A549 (cell line): ENCODE measurements around the gene KLRC3. TPM values are rescaled to one million over a fixed set of nuclear protein-coding genes. Genes with fewer than 3 reads are reported as not detected.

Experiments
- polyA plus RNA-seq, 4 experiments: library from polyadenylated mRNA; depleted of rRNA in 3 of 4; stranded (reverse); fragments of >200 nt; fragmentation: RNase III in 1 of 4; extraction: RNeasy Plus Mini Kit Qiagen cat#74134 plus additional on column Dnase treatment in 1 of 4; gene quantifications; 2 replicates in 3 of 4; 3 replicates in 1 of 4; pipeline ENCODE4 v1.2.3, GENCODE V29; 2011 to 2017

Gene KLRC3
- polyA plus RNA-seq, 2 of the 4 experiments (the other 2 are of a cell fraction): 0.10 TPM; not detected in 1

Other genes with a start within 250 kb of the KLRC3 start
- 0.59 and 0.95 TPM in 2 replicates for gene OLR1, start 248.5 kb downstream of the KLRC3 start, polyA plus RNA-seq (2011; rRNA removed)
- gene OLR1, start 248.5 kb downstream of the KLRC3 start, polyA plus RNA-seq (2017; fragmentation: RNase III; extraction: RNeasy Plus Mini Kit Qiagen cat#74134 plus additional on column Dnase treatment): 0.44 to 0.92 TPM (median 0.81 TPM) in 3 replicates
- 0.08 and 0.39 TPM in 2 replicates for gene TMEM52B, start 241.6 kb downstream of the KLRC3 start, polyA plus RNA-seq (2011; rRNA removed)
- gene TMEM52B, start 241.6 kb downstream of the KLRC3 start, polyA plus RNA-seq (2017; fragmentation: RNase III; extraction: RNeasy Plus Mini Kit Qiagen cat#74134 plus additional on column Dnase treatment): 0.05 to 0.08 TPM (median 0.05 TPM) in 3 replicates
- 46.2 and 58.6 TPM in 2 replicates for gene GABARAPL1, start 207.7 kb downstream of the KLRC3 start, polyA plus RNA-seq (2011; rRNA removed)
- 28.7 to 37.8 TPM (median 35.9 TPM) in 3 replicates for gene GABARAPL1, start 207.7 kb downstream of the KLRC3 start, polyA plus RNA-seq (2017; fragmentation: RNase III; extraction: RNeasy Plus Mini Kit Qiagen cat#74134 plus additional on column Dnase treatment)
- gene KLRD1, start 112.7 kb downstream of the KLRC3 start, polyA plus RNA-seq (2011; rRNA removed): 0.01 TPM in 1 of 2 replicates, not detected in the other
- not detected in 3 replicates for gene KLRD1, start 112.7 kb downstream of the KLRC3 start, polyA plus RNA-seq (2017; fragmentation: RNase III; extraction: RNeasy Plus Mini Kit Qiagen cat#74134 plus additional on column Dnase treatment)
- not detected in 2 replicates for gene KLRK1, start 30.6 kb downstream of the KLRC3 start, polyA plus RNA-seq (2011; rRNA removed)
- gene KLRK1, start 30.6 kb downstream of the KLRC3 start, polyA plus RNA-seq (2017; fragmentation: RNase III; extraction: RNeasy Plus Mini Kit Qiagen cat#74134 plus additional on column Dnase treatment): not detected in 3 replicates
- not detected in 2 replicates for gene KLRC4, start 10.8 kb downstream of the KLRC3 start, polyA plus RNA-seq (2011; rRNA removed)
- gene KLRC4, start 10.8 kb downstream of the KLRC3 start, polyA plus RNA-seq (2017; fragmentation: RNase III; extraction: RNeasy Plus Mini Kit Qiagen cat#74134 plus additional on column Dnase treatment): not detected in 3 replicates
- 0.52 and 0.83 TPM in 2 replicates for gene KLRC2, start 15.4 kb upstream of the KLRC3 start, polyA plus RNA-seq (2011; rRNA removed)
- 0.25 to 0.42 TPM in 2 of 3 replicates, not detected in the other for gene KLRC2, start 15.4 kb upstream of the KLRC3 start, polyA plus RNA-seq (2017; fragmentation: RNase III; extraction: RNeasy Plus Mini Kit Qiagen cat#74134 plus additional on column Dnase treatment)
- not detected in 2 replicates for gene KLRC1, start 32.8 kb upstream of the KLRC3 start, polyA plus RNA-seq (2011; rRNA removed)
- gene KLRC1, start 32.8 kb upstream of the KLRC3 start, polyA plus RNA-seq (2017; fragmentation: RNase III; extraction: RNeasy Plus Mini Kit Qiagen cat#74134 plus additional on column Dnase treatment): not detected in 3 replicates
- 0.93 and 1.9 TPM in 2 replicates for gene EIF2S3B, start 85.3 kb upstream of the KLRC3 start, polyA plus RNA-seq (2011; rRNA removed)
- 1.1 to 2.0 TPM (median 1.4 TPM) in 3 replicates for gene EIF2S3B, start 85.3 kb upstream of the KLRC3 start, polyA plus RNA-seq (2017; fragmentation: RNase III; extraction: RNeasy Plus Mini Kit Qiagen cat#74134 plus additional on column Dnase treatment)
- gene MAGOHB, start 193.0 kb upstream of the KLRC3 start, polyA plus RNA-seq (2011; rRNA removed): 43.1 and 90.5 TPM in 2 replicates
- gene MAGOHB, start 193.0 kb upstream of the KLRC3 start, polyA plus RNA-seq (2017; fragmentation: RNase III; extraction: RNeasy Plus Mini Kit Qiagen cat#74134 plus additional on column Dnase treatment): 83.4 to 93.3 TPM (median 83.5 TPM) in 3 replicates